NCI-H510A (cell line): ENCODE measurements around the gene FBXO10.
"Not testable (repeated sequence)": the region's sequence is repeated elsewhere in the genome, so short reads cannot be mapped to it uniquely, and the experiment has no call there.

Source experiments
- DNase-seq: peaks from one replicate; lab custom pipeline; 2025; lab: John Stamatoyannopoulos, UW

FBXO10 gene, protein sequence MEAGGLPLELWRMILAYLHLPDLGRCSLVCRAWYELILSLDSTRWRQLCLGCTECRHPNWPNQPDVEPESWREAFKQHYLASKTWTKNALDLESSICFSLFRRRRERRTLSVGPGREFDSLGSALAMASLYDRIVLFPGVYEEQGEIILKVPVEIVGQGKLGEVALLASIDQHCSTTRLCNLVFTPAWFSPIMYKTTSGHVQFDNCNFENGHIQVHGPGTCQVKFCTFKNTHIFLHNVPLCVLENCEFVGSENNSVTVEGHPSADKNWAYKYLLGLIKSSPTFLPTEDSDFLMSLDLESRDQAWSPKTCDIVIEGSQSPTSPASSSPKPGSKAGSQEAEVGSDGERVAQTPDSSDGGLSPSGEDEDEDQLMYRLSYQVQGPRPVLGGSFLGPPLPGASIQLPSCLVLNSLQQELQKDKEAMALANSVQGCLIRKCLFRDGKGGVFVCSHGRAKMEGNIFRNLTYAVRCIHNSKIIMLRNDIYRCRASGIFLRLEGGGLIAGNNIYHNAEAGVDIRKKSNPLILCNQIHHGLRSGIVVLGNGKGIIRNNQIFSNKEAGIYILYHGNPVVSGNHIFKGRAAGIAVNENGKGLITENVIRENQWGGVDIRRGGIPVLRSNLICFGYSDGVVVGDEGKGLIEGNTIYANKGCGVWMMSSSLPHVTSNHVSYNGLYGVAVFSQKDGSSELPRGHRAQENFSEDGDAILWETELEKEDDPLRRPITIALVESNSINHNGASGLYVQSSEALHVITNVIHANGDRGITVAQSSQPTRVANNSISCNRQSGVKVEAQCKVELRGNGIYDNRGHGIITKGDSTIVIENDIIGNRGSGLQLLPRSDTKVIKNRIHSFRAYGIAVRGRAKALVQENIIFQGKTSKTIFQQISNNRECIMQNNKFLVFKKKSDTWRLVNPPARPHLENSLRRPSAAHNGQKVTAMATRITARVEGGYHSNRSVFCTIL

DNA sequence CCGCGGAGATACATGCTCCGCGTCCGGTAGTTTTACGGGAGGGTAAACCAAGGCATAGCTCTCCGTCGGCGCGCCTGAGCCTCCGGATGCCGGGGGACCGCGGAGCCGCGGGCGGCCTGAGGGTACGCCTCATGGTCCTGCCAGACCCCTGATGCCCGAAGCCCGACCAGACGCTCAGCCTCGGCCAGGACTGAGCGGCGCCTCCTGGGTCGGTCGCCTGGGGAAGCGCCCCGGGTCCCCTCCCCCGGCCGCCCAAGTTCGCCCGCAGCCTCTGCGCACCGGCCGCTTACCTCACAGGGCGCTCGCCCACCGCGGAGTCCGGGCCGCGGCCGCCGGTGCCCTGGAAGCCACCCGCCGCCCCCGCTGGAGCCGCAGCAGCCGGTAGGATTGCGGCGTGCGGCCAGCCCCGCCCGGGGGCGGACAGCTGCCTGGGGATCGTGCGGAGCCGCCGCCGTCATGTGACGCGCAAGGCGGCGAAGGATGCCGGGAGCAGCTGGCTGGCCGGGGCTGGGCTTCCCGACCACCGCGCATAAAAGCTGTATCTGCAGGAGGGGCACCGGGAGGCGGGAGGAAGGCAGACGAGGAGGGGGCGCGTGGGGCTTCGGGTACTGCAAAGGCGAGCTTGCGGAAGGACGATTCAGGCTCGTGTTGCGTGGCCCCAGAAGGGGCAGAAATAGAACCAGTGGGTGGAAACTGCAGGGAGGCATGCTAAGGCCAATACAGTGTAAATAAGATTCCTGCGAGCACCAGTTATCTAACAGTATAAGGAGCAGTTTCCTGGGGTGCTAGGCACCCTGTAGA, at the start of gene FBXO10:
TSS of gene FBXO10 (minus strand) at position 460 of the 801 bp plus-strand sequence. CDS start 34,612 bp downstream, outside the sequence.
- DNase-seq = peak; percentile 36

DNA sequence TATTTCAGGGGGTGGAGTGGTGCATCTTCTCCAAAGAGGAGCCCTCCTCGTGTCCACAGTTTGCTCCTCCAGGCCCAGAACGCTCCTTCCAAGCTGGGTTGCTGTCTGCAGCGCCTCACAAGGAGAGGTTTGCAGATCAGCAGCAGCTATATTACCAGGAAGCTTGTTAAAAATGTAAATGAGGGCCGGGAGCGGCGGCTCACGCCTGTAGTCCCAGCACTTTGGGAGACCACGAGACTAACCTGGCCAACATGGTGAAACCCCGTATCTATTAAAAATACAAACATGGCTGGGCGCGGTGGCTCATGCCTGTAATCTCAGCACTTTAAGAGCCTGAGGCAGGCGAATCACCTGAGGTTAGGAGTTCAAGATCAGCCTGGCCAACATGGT, 49.6 kb upstream of the FBXO10 start:
- no peak for DNase-seq

DNA sequence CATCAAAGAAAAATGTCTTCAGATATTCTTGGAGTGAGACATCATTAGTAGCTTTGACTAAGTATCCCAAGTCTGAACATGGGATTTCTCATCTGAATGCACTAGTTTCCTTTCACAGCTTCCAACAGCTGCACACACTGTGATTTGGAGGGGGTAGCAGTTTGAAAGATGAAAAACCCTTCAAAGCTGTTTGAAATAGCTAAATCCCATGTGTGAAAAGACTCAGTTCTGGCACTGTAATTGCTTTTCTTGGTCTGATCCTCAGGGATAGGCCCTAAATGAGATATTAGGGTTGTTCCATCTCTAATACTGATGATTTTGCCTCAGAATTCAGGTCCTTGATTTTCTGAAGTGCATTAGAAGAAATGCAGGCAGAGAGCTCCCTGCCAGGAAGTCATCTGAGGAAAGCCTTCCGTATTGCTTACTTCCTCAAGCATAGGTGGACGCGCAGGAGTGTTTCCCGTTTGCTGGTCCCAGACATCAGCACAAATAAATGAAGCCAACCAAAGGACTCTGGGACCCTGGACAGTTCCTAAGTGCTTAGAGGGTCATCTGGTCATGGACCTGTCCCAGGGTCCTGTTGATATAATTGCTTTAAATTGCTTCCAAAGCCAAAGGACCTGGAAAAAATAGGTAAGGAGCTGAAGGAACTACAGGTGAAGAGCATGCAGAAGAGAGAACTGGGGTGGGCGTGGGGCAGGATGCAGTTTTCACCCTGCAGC, 49.0 kb upstream of the FBXO10 start:
- no peak for DNase-seq

DNA sequence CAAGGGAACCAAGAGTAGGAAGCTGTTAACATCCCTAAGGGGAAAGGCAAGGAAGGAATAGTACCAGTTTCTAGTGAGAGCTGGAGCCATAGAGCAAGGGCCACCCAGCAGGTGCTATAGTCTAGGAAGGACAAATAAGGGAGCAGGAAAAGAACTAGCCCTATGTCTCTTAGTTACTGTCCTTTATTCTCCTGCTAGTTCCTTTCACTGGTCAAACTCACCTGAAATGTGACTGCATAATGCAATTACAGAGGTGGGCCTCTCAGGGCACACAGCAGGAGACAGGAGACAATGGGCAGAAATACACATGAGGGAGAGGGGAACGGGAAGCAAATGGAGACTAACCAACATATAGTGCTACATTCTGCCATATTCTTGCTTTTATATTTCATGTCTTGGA, 47.9 kb upstream of the FBXO10 start:
- DNase-seq = no peak

DNA sequence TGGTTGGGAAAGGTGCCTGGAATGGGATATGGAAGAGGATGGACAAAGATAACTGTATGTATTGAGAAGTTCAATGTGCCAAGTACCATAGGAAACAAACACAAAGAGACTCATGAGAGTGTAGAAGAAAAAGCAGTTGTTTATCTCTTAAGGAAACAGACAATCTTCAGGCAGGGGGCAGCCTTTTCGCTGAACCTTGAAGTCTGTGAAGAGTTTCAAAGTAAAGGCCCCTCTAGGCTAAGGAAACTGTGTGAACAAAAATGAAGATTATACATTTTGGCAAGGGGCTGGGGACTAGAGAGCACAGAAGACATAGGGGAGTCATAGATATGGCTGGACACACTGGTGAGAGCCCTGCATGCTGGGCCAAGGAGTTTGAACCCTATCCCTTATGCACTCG, 47.1 kb upstream of the FBXO10 start:
- no peak for DNase-seq

DNA sequence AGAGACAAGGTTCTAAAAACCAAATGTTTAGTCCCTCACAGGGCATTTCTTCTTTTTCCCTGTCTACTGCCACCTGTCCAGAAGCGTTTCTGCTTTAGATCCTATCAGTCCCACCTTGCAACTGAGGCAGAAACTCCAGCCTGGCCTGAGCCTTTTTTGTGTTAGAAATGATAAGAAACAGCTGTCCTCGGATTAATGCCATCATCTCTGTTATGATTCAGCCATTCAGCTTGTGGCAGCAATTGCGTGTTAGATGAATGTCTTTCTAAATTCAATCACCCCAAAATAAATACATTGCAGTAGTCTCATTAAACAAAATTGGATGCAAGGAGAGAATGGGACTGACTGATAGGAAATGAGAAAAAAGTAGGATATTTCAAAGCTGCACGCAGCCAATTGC, 46.3 kb upstream of the FBXO10 start:
- DNase-seq = no peak

DNA sequence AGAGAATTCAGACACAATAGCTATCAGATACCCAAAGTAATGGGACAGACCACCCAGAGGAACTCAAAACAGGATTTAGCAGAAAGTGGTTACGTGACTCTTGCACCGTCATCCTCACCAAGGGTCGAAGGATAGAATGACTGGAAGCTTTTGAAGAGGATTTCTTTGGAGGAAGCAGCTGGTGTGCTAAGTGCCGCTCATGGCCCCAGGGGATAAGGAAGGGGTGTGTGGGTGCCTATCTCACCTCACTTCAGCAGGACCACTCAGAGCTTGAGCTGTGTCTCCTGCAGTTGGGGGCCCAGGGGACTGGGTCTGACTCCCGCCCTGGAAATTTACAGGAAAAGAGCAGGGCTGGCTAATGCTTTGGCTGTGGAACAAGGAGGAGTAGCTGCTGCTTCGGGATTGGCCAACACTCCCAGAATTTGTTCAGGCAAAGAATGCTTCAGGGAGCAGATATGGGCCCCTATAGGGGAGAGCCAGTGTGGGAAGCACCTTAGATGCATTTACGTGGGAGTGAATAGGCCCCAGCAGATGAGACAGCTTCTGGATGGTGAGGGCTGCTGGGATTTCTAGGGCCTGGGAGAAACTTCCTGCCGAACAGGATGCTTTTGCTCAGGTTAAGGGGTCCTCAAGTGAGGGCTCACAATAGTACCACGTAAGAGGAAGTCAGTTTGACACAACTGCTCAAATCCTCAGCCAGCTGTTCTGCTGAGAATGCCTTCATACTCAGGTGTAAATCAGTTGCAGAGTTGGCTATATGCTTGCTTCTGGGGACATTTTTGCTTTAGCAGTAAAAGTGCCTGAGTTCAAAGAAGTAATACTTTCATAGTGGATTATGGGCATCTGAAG, 45.3 kb upstream of the FBXO10 start:
- DNase-seq = no peak

DNA sequence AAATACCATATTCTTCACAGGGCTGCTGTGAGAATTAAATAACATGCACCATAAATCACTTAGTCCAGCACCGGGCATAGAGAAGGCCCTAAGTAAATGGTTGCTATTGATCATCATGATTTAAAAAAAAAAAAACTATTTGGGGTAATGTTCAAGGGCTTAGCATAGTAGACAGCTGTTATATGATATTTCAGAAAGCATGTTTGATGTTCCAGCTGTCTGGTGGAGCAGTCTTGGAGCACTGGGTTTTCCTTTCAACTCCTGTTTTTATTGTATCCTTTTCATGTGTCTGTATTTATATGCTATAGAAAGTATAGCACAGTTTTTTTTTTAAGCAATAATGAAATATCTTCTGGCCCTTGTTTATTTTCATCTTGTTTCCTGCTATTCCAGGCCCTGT, 44.2 kb upstream of the FBXO10 start:
- no peak for DNase-seq

DNA sequence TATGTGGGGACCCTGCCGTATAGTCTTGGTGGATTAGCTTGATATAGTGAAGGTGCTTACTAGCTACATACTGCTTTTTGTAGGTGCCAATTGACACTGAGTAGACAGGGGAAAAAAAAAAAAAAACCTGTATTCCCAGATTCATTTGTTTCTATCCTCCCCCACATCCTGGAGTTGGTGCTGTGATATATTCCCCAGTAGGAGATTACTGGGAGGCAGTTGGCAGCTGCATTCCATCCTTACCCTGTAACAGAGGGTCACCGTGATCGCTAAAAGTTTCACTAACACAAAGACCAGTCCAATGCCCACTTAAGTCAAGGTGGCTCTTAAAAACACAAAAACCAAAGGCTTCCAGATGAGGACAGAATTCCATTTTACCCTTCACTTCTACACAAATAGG, 43.6 kb upstream of the FBXO10 start:
- DNase-seq = no peak

DNA sequence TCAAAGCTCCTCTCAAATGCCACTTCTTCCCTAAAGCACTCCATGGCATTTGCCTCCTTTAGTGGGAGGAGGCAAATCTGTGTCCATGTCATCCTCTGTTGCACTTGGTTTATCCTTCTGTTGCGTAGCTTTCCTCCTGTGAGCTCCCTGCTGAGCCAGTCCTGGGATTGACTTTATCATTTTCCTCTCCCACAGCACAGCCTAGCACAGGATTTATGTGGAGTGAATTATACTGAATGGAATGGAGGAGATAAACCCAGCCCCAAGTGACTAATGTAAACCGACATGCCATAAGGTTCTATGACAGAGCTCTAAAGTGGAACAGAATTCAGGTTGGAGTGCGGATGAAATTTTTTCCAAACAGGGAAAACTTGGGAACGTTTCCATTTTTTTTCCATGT, 42.6 kb upstream of the FBXO10 start:
- DNase-seq = no peak

DNA sequence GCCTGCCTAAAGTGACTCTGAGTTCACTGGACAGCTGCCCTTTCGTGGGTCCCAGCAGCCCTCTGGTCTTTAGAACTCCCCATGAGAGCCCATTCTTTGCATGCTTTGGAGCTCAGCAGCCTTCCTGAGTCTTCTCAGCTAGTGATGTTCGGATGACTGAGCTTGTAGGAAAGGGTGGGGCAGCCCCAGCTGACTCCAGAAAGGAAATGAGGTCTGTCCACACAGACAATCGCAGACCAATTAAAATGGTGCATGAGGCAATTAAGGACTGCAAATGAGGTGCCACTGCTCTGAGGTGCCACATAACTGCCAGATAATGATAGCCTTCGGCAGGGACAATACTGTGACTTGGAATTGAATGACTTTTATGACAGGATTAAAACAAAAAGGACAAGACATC, 41.7 kb upstream of the FBXO10 start:
- no peak for DNase-seq

DNA sequence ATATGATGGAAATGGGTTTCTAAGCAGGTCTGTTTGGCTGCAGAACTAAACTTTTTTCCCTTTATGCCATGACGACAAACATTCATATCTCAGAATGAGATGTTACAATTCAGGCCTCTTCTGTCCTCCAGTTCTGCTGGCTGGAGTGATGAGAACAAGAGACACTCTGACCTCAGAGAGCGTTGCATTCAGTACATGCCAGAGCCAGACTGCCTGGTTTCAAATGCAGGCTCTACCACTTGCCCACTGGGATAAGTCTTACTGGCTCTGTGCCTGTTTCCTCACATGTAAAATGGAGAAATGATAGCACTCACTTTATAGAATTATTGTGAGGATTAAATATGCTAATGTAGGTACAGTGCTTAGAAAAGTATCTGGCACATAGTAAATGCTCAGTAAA, 41.0 kb upstream of the FBXO10 start:
- no peak for DNase-seq

DNA sequence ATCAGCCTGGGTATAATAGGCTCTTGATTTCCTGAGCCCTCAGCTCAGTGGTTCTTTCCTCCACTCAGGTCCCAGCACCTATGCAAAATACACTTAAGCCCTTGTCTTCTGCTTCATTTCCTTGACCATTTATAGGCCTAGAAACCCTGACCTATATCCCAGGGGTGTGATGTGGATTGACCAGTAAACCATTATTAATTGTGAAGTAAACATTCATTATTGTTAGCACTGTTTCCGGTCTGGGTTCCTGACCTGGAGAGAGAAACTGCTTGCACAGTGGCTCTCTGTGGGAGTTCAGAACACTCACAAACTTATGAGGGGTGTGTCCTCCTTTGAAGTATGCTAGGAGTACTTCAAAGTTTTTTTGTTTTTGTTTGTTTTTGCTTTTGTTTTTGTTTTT, 35.8 kb upstream of the FBXO10 start:
- DNase-seq = no peak

DNA sequence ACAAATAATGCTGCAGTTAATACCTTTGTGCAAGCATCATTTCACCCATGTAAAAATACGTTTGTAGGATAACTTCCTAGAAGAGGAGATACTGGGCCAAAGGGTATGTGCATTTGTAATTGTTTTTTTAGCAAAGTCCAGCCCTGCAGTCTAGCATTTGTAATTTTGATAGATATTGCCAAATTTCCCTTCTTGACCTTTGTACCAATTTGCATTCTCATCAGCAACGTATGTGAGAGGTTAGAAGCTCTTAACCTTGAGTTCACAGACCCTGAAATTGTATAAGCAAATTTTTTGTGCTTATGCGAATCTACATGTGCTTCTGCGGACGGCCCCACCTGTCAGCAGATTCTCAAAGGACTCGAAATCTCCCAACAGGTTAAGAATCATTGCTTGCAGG, 34.8 kb upstream of the FBXO10 start:
- no peak for DNase-seq

DNA sequence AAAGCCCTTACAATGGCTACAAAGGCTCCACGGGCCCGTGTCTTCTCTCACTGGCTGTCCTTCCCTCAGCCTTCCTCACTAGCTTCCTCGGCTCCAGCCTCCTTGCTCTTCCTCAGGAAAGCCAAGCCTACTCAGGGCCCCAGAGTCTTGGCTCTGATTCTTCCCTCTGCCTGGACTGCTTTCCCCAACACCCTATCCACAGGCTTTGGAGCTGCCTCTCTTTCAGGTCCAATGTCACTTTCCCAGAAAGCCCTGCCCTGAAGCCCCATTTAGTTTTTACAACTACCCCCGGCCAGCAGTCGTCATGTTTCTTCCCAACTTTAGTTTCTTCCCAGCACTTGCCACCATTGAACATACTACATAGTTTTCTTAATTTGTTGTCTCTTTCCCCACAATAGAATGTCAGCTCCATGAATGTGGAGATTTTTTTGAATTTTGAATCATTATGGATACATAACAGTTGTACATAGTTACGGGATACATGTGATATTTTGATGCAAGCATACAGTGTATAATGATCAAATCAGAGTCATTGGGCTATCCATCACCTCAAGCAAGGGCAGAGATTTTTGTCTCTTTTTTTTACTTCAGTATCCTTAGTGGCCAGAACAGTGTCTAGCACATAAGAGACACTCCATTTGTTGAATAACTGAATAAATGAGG, 33.7 kb upstream of the FBXO10 start:
- no peak for DNase-seq

DNA sequence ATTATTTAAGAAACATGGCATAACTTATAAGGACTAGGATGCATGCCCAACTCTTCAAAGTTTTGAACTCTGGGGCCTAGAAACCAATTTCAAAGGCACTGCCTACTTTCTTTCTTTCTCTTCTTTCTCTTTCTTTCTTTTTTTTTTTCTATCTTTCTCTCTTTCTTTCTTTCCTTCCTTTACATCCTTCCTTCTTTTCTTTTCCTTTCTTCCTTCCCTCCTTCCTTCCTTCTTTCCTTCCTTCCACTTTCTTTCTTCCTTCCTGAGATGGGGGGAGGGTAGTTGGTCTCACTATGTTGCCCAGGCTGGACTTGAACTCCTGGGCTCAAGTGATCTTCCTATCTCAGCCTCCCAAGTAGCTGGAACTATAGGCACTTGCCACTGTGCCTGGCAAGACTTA, 32.1 kb upstream of the FBXO10 start:
- DNase-seq = no peak

DNA sequence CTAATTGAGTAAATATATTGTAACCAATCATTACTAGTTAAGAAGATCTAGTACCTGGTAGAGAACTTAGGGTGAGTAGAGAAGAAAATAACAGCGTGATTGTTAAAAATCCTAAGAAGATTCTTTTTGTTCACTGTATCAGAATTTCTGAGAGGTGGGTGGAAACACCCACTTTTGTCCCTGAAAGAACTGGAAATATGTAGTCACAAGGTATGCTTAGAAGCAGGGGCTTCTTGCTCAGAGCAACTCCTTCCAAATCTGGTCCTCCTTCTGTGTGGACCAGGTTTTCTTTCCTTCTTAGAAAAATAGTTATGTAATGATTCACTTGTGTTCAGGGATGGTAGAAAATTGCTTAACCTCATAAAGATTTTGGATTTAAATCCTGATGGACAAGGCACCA, 28.1 kb upstream of the FBXO10 start:
- no peak for DNase-seq

DNA sequence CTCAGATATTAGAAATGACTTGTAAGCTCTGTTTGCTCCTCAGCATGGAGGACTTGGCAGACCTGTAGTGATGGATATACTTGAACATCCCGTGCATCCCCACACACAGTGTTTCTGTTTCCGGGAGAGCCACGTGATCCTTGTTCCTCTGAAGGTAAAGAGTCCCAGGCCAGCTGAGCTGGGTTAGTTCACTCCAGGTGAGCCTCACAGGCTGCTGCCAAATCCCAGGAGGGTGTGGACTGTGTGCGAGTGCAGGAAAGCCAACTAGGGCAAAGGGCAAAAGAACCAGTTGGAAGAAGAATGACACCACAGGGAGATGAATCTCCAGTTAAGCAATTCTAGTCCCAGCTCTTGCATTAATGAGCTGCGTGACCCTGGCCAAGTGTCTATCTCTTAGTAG, 26.6 kb upstream of the FBXO10 start:
- no peak for DNase-seq

DNA sequence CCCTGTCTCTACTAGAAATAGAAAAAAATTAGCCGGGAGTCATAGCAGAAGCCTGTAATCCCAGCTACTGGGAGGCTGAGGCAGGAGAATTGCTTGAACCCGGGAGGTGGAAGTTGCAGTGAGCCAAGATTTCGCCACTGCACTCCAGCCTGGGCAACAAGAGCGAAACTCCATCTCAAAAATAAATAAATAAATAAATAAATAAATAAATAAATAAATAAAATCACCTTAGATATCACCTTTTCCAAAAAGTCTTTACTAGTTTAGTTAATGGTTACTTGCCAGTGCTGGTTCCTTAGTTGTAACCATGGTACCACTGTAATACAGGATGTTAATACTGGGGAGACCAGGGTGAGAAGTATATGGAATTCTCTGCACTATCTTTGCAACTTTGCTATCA, 25.9 kb upstream of the FBXO10 start:
- DNase-seq = not testable (repeated sequence)

DNA sequence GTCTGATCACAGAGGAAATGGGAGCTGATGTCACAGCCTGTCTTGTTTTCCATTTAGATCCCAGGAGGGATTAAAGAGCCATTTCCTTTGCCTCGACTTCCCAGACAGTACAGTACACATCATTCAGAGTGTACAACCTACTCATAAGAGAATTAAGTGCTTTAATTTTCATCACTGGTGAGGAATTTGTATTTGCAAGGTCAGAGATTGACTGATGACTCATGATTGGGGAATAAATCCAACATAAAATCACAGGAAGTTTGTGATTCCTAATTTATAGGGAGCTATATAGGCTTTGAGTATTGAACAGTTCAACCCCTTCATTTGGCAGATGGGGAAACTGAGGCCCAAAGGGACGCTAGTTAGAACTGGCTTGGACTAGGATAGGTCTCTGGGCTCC, 20.3 kb upstream of the FBXO10 start:
- DNase-seq = no peak
